Activated CD4-positive, alpha-beta T cell treated with anti-CD3 and anti-CD28 coated beads, Interleukin-2, Interleukin-4, amounts not matched to agents 100 ng/mL and 50 ng/mL, durations not matched to agents 16 hours and 8 hours (primary cell): Measurements from ENCODE around the gene PSMB10.
A peak's percentile ranks its signal among the peaks of the same experiment; 100 is the strongest.
"Not testable (repeated sequence)": the region's sequence is repeated elsewhere in the genome, so short reads cannot be mapped to it uniquely, and the experiment has no call there.

Source experiments
- DNase-seq: peaks from one replicate; pipeline ENCODE4 v3.0.0-alpha.2; 2020; ENCODE audit warnings: low spot score

The PSMB10 gene

DNA sequence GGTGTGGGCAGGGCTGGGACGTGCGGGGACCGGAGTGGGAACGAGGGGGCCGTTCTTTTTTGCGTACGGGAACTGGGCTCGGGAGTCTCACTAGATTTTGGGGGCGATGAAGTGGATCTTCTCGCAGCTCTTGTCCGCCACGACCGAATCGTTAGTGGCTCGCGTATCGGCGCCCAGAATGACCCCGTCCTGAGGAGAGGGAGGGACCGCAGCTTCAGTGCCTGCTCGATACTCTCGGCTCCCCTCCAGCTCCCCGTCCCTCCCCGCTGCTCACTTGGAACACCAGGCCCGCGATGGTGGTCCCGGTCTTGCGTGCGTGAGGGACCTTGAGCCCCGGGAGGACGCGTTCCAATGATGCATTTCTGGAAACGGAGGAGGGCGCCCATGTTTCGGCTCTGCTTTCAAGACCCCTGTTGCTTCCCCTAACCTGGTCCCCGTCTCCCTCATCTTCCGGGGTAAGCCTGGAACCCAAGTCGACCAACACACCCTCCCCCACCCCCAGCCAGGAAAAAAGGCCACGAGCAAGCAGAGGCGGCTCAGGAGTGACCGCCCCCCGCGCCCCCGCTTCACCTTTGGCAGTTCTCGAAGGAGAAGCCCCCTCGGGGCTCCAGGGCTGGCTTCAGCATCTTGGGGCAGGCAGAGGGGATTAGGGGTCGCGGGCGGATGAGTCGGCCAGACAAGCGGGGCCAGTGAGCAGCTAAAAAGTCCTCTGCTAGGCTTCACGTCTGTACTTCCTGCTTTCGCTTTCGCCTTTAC lies at the start of gene PSMB10:
Gene PSMB10, minus strand, starts transcription at position 727 of the 756 bp plus-strand sequence. Its CDS starts 101 bp downstream, at position 626.
- DNase-seq: peak; percentile 52

DNA sequence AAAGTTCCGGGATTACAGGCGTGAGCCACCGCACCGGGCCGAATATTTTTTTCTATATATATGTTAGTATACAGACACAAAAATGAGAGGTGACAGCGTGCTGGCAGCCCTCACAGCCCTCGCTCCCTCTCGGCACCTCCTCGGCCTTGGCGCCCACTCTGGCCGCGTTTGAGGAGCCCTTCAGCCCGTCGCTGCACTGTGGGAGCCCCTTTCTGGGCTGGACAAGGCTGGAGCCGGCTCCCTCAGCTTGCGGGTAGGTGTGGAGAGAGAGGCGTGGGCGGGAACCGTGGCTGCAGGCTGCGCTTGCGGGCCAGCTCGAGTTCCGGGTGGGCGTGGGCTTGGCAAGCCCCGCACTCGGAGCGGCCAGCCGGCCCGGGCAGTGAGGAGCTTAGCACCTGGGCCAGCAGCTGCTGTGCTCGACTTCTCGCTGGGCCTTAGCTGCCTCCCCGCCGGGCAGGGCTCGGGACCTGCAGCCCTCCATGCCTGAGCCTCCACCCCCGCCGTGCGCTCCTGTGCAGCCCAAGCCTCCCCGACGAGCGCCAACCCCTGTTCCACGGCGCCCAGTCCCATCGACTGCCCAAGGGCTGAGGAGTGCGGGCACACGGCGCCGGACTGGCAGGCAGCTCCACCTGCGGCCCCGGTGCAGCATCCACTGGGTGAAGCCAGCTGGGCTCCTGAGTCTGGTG lies 45.5 kb upstream of the PSMB10 start:
- DNase-seq: no peak

DNA sequence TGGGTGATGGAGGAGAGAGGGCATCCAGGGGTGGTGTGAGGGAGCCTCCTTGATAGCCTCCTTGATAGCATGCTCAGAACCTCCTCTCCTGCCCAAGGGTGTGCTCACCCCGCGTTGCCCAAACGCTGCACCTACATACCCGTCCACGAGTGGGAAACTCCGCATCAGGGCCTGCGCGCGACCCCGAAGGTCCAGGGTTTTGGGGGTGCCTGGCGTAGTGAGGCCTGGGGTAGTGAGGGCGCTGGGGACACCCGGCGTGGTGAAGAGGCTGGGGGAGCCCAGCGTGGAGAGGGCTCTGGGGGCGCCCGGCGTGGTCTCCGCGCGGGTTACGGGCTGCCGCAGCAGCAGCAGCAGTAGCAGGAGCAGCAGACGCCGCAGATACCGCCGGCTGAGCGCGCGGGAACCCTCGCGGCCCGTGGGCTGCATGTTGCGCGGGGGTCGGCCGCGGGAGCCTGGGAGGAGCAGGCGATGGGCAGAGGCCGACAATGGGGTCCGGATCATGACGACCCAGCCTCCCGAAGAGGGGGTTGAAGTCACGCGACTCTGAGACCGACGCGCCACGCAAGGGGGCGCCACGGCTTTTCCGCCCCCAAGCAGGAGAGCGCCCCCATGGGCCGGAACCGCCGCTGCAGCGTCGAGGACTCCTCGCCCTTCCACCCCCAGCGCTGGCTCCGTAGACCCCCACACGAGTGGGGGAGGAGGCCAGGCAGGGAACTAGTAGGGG lies 43.5 kb upstream of the PSMB10 start, which contains the start of gene DPEP3:
Gene DPEP3, minus strand, starts transcription at position 545 of the 724 bp plus-strand sequence. Its CDS starts 119 bp downstream, at position 426.
- no peak for DNase-seq

DNA sequence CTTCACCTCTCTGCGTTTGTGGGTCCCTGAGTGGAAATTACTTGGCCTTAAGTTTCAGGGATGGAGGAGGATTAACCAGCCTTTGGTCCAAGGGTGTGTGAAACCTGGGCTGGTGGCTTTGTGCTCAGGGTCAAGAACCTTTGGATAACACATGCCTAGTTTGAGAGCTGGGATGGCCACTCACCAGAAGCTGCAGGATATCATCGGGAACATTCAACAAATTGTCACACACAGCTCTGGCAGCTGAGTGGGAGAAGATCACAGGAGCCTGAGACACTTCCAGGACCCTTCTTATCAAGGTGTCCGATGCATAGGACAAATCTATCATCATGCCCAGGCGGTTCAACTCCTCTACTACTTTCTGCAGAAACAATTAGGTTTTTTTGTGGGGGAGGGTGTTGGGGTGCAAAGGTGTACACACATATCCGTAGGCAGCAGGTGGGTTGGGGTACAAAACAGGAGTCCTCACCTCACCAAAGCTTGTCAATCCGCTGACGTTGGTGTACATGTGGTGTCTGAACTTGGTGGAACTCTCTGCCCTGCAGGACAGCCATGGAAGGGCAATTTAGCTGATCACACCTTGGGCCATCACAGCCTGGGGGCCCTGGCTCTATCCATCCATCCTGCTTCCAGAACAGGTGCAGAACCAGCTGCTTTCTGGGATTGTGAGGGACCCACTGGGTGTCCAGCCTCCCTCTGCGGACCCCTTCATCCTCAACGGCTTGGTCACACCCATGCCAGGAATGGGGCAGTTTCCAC lies 41.0 kb upstream of the PSMB10 start:
- no peak for DNase-seq

DNA sequence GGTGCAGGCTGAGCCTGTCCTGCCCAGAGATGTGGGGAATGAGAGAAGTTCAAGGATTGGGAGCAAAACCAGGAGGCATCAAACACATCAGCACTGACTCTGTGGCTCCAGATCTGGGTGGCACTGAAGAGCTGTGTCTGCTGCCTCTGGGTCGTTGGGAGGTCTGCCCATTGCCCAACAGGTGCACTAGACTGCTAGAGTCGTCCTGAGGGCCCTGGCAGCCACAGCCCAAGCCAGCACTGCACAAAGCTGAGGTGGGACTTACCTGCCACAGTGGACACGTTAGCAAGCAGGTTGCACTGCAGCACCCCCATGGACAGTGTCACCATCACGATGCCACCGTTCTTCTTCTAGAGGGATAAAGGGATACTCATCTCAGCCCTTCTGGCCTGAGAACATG lies 40.4 kb upstream of the PSMB10 start:
- no peak for DNase-seq

DNA sequence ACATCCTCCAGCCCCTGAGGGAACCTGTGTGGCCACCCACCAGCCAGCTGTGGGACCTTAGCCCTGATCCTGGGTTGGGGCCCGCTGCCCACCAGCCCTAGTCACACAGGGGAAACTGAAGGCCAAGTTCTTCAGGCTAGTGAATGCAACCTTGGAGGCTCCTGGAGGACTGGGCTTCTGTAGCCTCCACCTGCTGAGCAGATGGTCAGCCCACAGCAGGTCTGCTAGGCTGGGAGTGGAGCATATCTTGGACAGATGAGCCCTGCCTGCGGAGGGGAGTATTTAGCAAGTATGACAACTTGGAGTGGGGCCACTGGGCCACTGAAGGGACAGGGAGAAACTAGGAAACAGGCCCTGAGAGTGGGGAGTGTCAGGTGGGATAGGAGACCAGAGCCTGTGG lies 39.6 kb upstream of the PSMB10 start:
- DNase-seq: no peak

DNA sequence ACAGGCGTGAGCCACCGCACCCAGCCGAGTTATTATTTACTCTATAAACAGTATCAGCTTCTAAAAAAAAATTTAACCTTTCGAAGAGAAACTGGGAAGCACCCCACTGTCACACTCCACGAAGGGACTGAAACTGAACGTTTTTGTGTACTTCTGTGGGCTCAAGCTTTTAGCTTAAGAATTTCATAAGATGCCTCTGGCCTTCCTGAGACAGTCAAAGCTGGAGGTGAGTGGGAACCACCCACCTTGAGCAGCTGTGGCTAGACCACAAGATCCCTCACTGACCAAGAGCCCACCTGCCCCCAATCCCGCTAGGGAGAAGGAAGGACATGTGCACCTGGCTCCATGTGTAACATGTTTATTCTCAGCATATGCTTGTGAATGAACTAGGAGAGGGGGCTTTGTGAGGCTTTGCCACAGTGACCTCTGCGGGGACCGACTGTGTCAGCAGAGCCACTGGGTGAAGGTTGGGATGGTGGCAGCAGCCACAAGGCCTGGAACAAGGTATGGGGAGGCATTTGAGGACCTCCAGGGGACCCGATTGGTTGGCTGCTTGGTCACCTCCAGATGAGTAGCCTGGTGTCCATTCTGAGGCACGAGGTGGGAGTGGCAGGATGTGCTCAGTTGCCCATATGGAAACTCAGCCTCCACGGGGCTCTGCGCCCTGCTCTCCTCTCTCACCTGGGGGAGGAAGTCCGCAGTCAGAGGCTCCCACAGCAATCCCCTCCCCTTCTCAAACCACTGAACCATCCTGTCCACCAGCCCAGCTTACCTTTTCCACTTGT lies 38.9 kb upstream of the PSMB10 start:
- no peak for DNase-seq

DNA sequence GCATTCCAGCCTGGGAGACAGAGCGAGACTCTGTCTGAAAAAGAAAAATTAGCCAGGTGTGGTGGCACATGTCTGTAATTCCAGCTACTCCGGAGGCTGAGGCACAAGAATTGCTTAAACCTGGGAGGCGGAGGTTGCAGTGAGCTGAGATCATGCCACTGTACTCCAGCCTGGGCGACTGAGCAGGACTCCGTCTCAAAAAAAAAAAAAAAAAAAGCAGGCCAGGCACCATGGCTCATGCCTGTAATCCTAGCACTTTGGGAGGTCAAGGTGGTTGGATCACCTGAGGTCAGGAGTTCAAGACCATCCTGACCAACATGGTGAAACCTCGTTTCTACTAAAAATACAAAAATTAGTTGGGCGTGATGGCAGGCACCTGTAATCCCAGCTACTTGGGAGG lies 35.6 kb upstream of the PSMB10 start:
- not testable (repeated sequence) for DNase-seq

DNA sequence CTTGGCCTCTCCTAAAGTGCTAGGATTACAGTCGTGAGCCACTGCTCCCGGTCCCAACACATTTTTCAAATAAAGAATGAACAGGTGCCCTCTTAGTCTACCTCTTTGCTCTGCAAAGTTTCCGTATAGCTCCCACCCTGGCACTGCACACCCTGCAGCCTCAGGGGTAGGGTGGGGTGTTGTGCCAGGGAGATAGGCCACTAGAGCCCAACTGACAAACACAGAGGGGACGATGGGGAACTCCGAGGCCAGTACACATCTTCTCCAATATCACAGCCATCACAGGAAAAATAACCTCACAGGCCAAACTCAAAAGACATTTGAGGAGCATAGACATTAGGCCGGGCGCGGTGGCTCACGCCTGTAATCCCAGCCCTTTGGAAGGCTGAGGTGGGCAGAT lies 34.5 kb upstream of the PSMB10 start:
- DNase-seq: no peak

DNA sequence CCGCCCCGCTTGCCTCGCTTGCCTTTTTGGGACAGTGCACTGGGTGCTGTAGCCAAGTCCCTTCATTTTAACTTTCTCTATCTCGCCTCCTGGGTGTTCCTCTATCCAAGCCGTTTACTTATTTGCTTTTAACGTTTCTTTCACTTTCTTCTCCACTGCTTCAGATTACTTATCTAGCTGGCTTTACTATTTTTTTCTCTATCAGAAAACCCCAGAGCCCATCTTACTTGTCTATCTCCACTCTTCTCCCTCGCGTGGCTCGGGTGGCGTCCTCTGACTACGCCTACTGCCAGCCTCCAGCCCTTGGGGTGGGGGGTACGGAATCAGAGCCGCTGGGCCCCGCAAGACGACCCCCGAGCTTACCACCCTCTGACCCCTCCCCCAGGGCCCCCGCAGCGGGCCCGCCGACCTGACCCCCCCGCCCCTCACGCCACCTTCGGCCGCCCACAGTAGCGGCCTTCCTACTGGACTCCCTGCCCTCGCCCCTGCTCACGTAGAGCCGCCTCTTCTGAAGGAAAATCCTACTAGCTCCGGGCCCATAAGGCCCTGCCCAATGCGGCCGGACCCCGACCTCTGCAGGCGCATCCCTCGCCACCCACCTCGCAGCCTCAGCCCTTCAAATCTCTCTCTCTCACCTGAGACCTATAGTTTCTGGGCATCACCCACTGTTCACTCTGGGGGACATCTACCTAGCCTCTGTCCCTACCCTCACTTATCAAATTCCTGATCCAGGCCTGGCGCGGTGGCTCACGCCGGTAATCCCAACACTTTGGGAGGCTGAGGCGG lies 32.8 kb upstream of the PSMB10 start:
- DNase-seq: no peak

DNA sequence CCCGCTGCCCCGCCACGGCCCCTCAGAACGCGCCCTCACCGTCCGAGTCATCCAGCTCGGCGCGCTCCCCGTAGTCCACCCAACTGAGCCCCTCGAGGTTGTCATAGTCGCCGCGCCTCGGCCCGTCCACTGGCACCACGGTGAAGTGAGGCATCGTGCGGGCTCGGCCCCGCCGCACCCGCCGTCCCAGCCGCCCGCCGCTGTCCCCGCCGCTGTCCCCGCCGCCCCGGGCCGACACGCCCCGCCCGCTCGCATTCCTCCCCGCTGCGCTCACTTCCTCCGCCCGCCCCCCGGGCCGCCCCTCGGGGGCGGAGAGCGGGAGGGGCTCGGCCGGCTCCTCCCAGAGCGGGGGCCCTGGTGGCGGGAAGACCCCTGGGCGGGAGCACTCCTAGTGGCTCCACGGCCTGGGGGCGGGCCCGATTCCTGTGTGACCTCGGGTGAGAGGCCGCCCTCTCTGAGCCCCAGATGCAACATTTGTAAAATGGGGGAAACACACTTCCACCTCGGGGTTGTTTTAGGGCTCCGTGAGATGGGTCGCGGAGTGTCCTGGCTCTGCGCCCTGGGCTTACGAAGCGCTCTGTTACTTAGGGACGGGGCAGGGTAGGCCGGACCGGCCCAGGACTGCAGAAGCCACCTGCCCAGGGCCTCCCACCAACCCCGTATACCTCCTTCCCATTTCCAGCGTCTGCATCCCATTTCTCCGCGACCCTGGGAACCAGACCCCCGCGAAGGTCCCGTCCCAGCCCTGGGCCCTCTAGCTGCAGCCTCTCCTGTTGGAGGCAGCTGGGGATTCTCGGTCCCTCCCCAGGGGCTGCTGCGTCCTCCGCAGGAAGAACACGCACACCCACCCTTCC lies 32.0 kb upstream of the PSMB10 start, which contains the start of gene SLC12A4:
Gene SLC12A4, minus strand, starts transcription at position 238 of the 854 bp plus-strand sequence. Its CDS starts 84 bp downstream, at position 154.
- peak; percentile 91 for DNase-seq

DNA sequence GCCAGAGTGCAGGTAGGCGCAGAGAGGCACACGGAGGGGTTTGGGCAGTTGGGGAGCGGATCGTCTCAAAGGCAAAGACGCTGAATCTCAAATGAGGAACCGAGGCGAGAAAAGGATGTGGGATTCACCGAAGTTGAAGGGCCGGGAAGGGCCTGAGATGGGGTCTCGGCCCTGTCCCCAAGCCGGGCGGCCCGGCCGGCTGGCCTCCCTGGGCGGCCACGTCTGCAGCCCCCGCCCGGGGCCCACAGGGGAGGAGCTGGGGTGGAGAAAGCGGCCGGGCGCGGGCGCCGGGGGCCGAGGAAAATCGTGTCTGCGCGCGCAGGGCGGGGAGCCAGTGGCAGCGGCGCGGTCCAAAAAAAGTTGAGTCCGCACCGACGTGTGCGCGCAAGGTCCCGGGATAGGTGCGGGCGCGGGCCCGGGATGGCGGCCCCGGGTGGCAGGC lies 31.3 kb upstream of the PSMB10 start:
- peak; percentile 19 for DNase-seq

DNA sequence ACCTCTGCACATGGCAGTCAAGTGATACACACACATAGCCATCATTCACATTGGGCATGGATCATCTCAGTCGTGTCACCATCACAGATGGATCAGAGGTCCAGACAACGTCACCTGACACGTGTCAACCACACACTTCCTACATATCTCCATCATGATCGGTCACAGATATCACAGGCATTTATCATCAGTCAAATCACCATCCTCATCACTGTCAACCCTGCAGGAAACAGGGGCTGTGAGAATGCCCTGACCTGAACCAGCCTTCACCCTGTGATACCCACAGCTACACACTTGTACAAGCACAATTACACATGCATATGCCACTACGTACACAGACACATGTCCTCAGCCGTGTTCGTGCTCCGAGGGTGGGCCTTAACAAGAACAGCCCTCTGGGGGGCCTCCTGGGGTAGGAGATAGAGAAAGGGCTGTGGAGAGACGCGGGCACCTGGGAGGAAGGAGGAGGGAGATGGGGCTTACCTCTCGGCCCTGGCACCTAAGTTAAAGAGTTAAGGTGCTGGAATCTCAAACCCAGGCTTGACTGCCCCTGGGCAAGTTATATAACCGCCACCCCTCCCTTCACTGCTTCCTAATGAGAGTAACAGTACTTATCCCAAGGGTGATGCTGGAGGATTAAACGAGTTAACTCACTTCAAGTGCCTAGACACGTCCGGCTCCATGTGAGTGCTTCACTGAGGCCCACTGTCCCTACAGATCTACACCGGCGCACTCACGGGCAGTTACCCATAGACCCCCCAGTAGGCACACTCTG lies 30.7 kb upstream of the PSMB10 start:
- peak; percentile 54 for DNase-seq

DNA sequence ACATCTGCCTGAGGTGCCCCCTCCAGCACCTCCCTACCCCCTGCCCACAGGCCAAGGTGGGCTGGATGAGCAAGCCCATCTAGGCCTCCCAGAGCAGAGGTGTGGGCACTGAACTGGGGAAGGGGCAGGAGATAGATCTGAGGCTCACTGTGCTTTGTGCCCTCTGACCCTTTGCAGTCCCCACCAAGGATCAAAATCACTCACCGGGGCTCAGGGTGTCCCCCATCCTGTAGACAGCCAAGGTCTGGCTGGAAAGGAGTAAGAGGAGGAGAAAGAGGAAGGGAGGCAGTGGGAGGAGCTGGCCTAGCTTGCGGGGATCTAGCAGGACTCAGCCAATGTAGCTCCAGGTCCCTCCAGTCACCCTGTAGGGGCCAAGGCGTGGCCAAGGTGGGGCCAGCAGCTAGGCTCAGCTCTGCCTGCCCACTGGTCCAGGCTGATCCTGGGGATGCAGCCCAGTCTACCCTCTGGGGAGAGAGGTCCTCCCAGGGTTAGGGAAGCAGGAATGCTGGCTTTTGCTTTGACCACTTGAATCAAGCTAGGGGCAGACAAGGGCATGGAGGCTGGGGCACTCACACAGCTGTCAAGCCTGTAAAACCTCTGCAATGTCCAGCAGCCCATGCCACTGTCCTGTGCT lies 30.0 kb upstream of the PSMB10 start:
- no peak for DNase-seq

DNA sequence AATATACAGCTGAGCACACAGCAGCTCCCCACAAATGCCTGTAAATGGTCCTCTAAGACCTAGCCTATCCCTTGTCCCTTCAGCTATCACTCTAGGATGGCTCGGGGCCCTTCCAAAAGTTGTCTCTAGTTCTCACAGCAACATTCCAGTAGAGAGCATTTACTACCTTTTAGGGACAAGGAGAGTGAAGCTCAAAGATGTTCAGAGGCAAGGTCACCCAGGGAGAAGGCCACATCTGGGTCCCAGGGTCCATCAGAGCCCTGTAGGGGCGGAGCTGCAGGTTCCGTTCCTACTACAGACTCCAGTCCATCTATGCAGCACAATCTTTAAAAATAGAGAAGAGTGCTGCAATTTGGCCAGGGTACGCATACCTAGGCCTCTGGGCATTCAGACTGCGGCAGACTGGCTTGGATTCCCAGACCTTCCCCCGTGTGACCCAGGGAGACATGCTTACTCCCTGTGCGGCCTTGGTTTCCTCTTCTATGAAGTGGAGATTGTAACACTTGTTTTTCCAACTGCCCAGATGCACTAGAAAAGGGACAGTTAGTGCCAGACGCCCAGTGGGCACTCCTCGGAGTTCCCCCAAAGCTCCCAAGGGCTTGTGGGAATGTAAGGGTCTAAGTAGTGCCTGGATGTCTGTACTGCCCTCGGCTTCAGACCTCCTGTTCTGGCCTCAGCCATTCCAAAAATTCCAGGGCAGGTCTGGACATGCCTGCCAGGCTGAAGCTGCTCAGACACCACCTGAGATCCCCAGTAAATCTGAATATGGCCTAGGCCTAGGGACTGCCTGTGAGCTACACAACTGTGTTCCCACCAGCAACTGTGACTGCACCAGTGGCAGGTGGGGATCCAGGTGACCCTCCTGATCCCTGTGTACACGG lies 29.3 kb upstream of the PSMB10 start:
- DNase-seq: no peak

DNA sequence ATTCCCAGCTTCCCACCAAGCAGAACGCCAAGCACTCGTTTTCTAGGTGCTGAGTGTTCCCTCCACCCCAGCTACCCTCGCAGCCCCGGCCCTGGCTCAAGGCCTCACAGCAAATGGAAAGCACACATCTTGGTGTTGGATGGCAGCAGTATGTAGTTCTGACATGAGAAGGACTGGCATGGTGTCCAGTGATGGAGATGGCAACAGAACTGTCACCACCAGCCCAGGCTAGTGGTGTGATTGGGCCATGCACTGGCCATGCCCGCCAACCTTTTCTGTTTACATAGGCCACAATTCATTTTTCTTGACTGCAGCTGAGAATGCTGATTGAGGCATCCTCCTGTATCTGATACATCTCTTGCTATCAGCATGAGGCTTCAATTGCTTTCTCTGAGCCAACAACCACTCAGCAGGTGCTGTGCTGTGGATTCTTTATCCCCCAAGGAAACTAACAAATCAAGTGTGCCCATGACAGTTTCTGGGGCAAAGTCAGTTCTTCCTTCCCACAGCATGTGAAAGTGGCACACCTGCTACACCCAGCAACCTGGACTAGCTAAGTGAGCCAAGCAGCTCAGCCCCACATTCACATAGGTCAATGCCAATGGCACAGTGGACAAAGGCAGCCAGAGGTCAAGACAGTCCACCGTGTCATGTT lies 28.0 kb upstream of the PSMB10 start:
- DNase-seq: no peak
